Gastroesophageal sphincter (tissue), 4 donors: ENCODE results near the gene RPS6KB2. TPM values are rescaled to one million over a fixed set of nuclear protein-coding genes. Genes with fewer than 3 reads are reported as not detected.
A peak's percentile ranks its signal among the peaks of the same experiment; 100 is the strongest.

ENCODE experiments used
- ATAC-seq: fragments of 150-250 bp; one replicate; pipeline ENCODE4 v1.9.1; 2016; ENCODE audit warnings: mild to moderate bottlenecking, moderate library complexity
- H3K27ac ChIP-seq, 4 donors: fragments of 200-600 bp; sonication (generic) in 3 of 4; 1 replicate in 3 of 4; 2 replicates in 1 of 4; pipeline ENCODE4 v1.5.1; 2016 to 2019
- H3K27me3 ChIP-seq: fragments of 200-600 bp; sonication (generic); one replicate; pipeline ENCODE4 v1.5.1; 2019
- H3K36me3 ChIP-seq, 2 donors: fragments of 200-600 bp; sonication (generic); one replicate each; pipeline ENCODE4 v1.5.1; 2019; ENCODE audit warnings: control low read depth in 1 of 2
- H3K4me1 ChIP-seq, 3 donors: fragments of 200-600 bp; sonication (generic); 1 replicate in 2 of 3; 2 replicates in 1 of 3; pipeline ENCODE4 v1.5.1; 2016 to 2019; ENCODE audit warnings: control low read depth in 2 of 3
- H3K4me3 ChIP-seq, 2 donors: fragments of 200-600 bp; sonication (generic); one replicate each; pipeline ENCODE4 v1.5.1; 2019; ENCODE audit warnings: mild to moderate bottlenecking in 1 of 2, moderate library complexity in 1 of 2
- H3K9me3 ChIP-seq, 3 donors: fragments of 200-600 bp; sonication (generic); one replicate each; pipeline ENCODE4 v1.5.1; 2017 to 2019; ENCODE audit warnings: control low read depth in 2 of 3
- CTCF ChIP-seq, 4 experiments: fragments of 200-600 bp in 2 of 4; fragments of 450-650 bp in 2 of 4; sonication (generic) in 1 of 4; IDR thresholded peaks; one replicate each; pipeline ENCODE4 v1.5.1; 2017 to 2019; ENCODE audit warnings: antibody characterized with exemption in 4 of 4, mild to moderate bottlenecking in 2 of 4, moderate library complexity in 2 of 4
- EP300 ChIP-seq: sonication (generic); formaldehyde crosslinking; IDR thresholded peaks from one replicate; pipeline ENCODE4 v1.6.1; 2017; ENCODE audit warnings: antibody characterized with exemption, mild to moderate bottlenecking
- POLR2A ChIP-seq, 2 donors: fragments of 450-650 bp; IDR thresholded peaks; one replicate each; pipeline ENCODE4 v1.6.1; 2017; ENCODE audit warnings: antibody characterized with exemption in 2 of 2, mild to moderate bottlenecking in 2 of 2, moderate library complexity in 1 of 2
- POLR2AphosphoS5 ChIP-seq: sonication (generic); formaldehyde crosslinking; IDR thresholded peaks from one replicate; pipeline ENCODE4 v1.6.1; 2017; ENCODE audit warnings: antibody characterized with exemption
- WGBS, 2 donors: methylation state at CpG; one replicate each; pipeline ENCODE4 v1.1.5; 2018; ENCODE audit warnings: low coverage in 1 of 2; 5-methylcytosine and 5-hydroxymethylcytosine counted together
- total RNA-seq, 4 donors: library from RNA; depleted of rRNA; stranded (reverse); fragments of >200 nt; gene quantifications; one replicate each; pipeline ENCODE4 v1.1.0, GENCODE V29; 2016

The RPS6KB2 gene
- total RNA-seq, 4 donors from 2014 or later: 35.8 to 49.7 (median 45.6) TPM

- H3K27ac ChIP-seq: peak overlapping the region in 2 of 4 donors; percentile 6 to 25
Observed at GRCh38 chr11:67451658-67451976, 23.3 kb downstream of the RPS6KB2 start.

GRCh38 chr11:67452141-67452952, 24.1 kb downstream of the RPS6KB2 start, which contains the start of gene GPR152:
Gene GPR152 (minus strand): TSS chr11:67452729. CDS start chr11:67452724, 5 bp downstream.
- 85 to 100% methylated on average over 2 to 4 of the region's 33 CpGs for WGBS, 2 donors
- Histone ChIP-seq H3K27me3 (no peaks in the 10 kb centered on the region), H3K4me1 (no peaks in the 10 kb centered on the region), H3K27ac (peak within 1 kb of the TSS in 3 of 4 donors; percentile 6 to 25 (median 24)), H3K36me3 (no peaks in the 10 kb centered on the region), H3K9me3 (no peaks in the 10 kb centered on the region), H3K4me3 (peak within 1 kb of the TSS in 1 of 2 donors; percentile 8)
- ATAC-seq: peak; percentile 59
- no peak for TF ChIP-seq POLR2A (IDR thresholded peaks at IDR 0.05)
- TF ChIP-seq EP300: no peak
- TF ChIP-seq POLR2AphosphoS5: no peak
- no peak for TF ChIP-seq CTCF (IDR thresholded peaks at IDR 0.05)

More at GRCh38 chr11:67451658-67451976, 23.3 kb downstream of the RPS6KB2 start:
- 92% methylated on average over 5 of the region's 14 CpGs; no CpG with 5 or more reads in 1 of the 2 donors for WGBS, 2 donors
- no peak for ATAC-seq
- Histone ChIP-seq H3K4me3 (no peak overlapping the region), H3K9me3 (no peaks in the 10 kb centered on the region), H3K36me3 (no peaks in the 10 kb centered on the region), H3K4me1 (no peaks in the 10 kb centered on the region), H3K27me3 (no peaks in the 10 kb centered on the region)
- TF ChIP-seq POLR2A (IDR thresholded peaks at IDR 0.05) (no peak), POLR2AphosphoS5 (no peak), EP300 (no peak), CTCF (IDR thresholded peaks at IDR 0.05) (no peak)

GRCh38 chr11:67453816-67454732, 25.8 kb downstream of the RPS6KB2 start:
- no peak for ATAC-seq
- Histone ChIP-seq H3K4me3 (no peak overlapping the region), H3K36me3 (no peaks in the 10 kb centered on the region), H3K27ac (no peak overlapping the region), H3K4me1 (no peaks in the 10 kb centered on the region), H3K27me3 (no peaks in the 10 kb centered on the region), H3K9me3 (no peaks in the 10 kb centered on the region)
- 80 to 92% methylated on average over 2 to 5 of the region's 21 CpGs for WGBS, 2 donors
- no peak for TF ChIP-seq EP300
- TF ChIP-seq CTCF (IDR thresholded peaks at IDR 0.05): no peak
- no peak for TF ChIP-seq POLR2A (IDR thresholded peaks at IDR 0.05)
- TF ChIP-seq POLR2AphosphoS5: no peak

- no peaks in the 10 kb centered on the region for H3K36me3 ChIP-seq
- no peak within 1 kb of the TSS for H3K4me3 ChIP-seq
- H3K27me3 ChIP-seq: no peaks in the 10 kb centered on the region
- no peak for ATAC-seq
- TF ChIP-seq EP300 (no peak), POLR2A (IDR thresholded peaks at IDR 0.05) (no peak), POLR2AphosphoS5 (no peak), CTCF (IDR thresholded peaks at IDR 0.05) (no peak)
- no peaks in the 10 kb centered on the region for H3K9me3 ChIP-seq
- H3K4me1 ChIP-seq: no peaks in the 10 kb centered on the region
- WGBS, 2 donors: 60 to 100% methylated on average over 1 of the region's 3 CpGs
- no peak within 1 kb of the TSS for H3K27ac ChIP-seq
Observed at GRCh38 chr11:67455054-67455453, 26.8 kb downstream of the RPS6KB2 start, which contains the start of gene CABP4. Gene CABP4 (plus strand): TSS chr11:67455354. CDS start chr11:67455424, 70 bp downstream.
